Activated naive CD8-positive, alpha-beta T cell (primary cell): ENCODE data around the gene CALN1.
"Not testable (repeated sequence)": the region's sequence is repeated elsewhere in the genome, so short reads cannot be mapped to it uniquely, and the experiment has no call there.

Experiments
- H3K27ac Mint-ChIP-seq: one replicate; pipeline ENCODE4 v1.8.0; 2021; ENCODE audit warnings: mixed read lengths
- H3K27me3 Mint-ChIP-seq: one replicate; pipeline ENCODE4 v1.8.0; 2021; ENCODE audit warnings: mixed read lengths
- H3K36me3 Mint-ChIP-seq: one replicate; pipeline ENCODE4 v1.8.0; 2021; ENCODE audit warnings: mixed read lengths
- H3K4me1 Mint-ChIP-seq: one replicate; pipeline ENCODE4 v1.8.0; 2021; ENCODE audit warnings: low read depth, mixed read lengths
- H3K4me3 Mint-ChIP-seq: one replicate; pipeline ENCODE4 v1.8.0; 2021; ENCODE audit warnings: mild to moderate bottlenecking, mixed read lengths
- H3K9me3 Mint-ChIP-seq: one replicate; pipeline ENCODE4 v1.8.0; 2021; ENCODE audit warnings: low read depth, mixed read lengths

The CALN1 gene

DNA sequence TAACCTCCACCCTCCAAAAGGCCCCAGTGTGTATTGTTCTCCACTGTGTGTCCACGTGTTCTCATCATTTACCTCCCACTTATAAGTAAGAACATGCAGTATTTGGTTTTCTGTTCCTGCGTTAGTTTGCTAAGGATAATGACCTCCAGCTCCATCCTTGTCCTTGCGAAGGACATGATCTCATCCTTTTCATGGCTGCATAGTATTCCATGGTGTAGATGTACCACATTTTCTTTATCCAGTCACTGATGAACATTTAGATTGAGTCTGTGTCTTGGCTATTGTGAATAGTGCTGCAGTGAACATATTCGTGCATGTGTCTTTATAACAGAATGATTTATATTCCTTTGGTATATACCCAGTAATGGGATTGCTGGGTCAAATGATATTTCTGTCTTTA lies 497.9 kb downstream of the CALN1 start:
- not testable (repeated sequence) for H3K4me1 Mint-ChIP-seq, H3K27ac Mint-ChIP-seq, H3K36me3 Mint-ChIP-seq, H3K4me3 Mint-ChIP-seq, H3K27me3 Mint-ChIP-seq
- H3K9me3 Mint-ChIP-seq: peaks cover 21% of the 10 kb centered on the region

DNA sequence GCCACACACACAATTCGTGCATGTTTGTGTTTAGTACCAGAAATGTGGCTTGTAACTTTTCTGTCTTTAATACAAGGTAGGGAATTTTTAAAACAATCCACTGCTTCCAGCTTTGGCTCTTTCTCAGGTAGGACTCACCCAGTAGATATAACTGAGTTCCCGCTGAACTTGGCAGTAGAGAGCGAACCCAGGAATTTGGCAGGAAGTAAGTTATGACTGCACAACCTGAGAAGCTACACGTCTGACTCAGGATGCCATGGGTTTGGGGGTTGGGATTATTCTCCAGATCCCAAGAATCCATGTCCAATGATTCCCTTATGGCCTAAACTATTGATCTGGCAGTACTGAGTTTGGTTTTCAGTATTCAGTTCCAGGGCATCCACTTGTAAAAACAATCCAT lies 499.7 kb downstream of the CALN1 start:
- no peaks in the 10 kb centered on the region for H3K36me3 Mint-ChIP-seq
- H3K9me3 Mint-ChIP-seq: peaks cover 18% of the 10 kb centered on the region
- no peaks in the 10 kb centered on the region for H3K4me1 Mint-ChIP-seq
- H3K4me3 Mint-ChIP-seq: no peak overlapping the region
- H3K27me3 Mint-ChIP-seq: no peaks in the 10 kb centered on the region
- H3K27ac Mint-ChIP-seq: no peak overlapping the region

DNA sequence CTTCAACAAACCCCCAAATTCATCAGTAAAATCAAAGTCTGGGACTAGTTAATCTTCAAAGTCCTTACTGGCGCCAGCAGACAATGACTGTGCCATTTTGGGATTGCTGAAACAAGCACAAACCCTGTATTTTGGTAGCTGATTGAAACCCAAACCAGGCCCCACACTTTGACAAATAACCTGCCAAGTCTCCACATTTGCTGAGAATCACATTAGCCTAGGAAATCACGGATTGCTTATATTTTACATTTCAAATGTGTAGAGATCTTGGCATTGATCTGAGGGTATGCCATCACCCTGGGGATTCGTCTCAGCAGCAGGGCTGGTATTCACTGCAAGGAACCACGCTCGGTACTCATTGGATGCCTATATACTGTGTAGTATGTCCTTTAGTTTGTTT lies 501.1 kb downstream of the CALN1 start:
- Mint-ChIP-seq H3K9me3 (peaks cover 15% of the 10 kb centered on the region), H3K4me3 (no peak overlapping the region)

DNA sequence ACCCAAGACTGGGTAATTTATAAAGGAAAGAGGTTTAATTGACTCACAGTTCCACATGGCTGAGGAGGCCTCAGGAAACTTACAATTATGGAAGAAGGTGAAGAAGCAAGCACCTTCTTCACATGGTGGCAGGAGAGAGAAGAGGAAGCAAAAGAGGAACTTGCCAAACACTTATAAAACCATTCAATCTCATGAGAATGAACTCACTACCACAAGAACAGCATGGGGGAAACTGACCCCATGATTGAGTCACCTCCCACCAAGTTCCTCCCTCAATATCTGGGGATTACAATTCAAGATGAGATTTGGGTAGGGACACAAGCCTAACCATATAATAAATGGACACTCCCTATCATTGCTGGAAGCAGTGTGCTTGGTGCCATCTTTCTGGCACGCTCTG lies 506.3 kb downstream of the CALN1 start:
- H3K27me3 Mint-ChIP-seq: no peaks in the 10 kb centered on the region

More for the DNA sequence above, 501.1 kb downstream of the CALN1 start:
- H3K27ac Mint-ChIP-seq: no peak overlapping the region
- no peaks in the 10 kb centered on the region for H3K4me1 Mint-ChIP-seq
- no peaks in the 10 kb centered on the region for H3K36me3 Mint-ChIP-seq
- H3K27me3 Mint-ChIP-seq: no peaks in the 10 kb centered on the region

DNA sequence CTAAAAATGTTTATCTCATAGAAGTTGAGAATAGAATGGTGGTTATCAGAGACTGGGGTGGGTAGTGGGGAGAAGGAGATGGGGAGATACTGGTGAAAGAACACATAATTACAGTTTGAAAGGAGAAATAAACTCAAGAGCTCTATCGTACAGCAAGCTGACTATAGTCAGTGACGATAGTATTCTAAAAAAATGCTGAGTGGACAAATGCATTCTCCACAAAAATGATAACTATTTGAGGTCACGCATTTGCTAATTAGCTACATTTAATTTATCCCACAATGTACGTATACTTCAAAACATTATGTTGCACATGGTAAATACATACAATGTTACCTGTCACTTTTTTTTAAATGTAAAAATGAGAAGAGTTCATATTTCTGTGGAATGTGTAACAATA lies 507.7 kb downstream of the CALN1 start:
- Mint-ChIP-seq H3K4me1 (no peaks in the 10 kb centered on the region), H3K36me3 (no peaks in the 10 kb centered on the region), H3K9me3 (peaks cover 5% of the 10 kb centered on the region), H3K27me3 (no peaks in the 10 kb centered on the region), H3K4me3 (no peak overlapping the region), H3K27ac (no peak overlapping the region)

More for the DNA sequence above, 506.3 kb downstream of the CALN1 start:
- H3K4me1 Mint-ChIP-seq: no peaks in the 10 kb centered on the region
- H3K36me3 Mint-ChIP-seq: no peaks in the 10 kb centered on the region
- no peak overlapping the region for H3K4me3 Mint-ChIP-seq
- peaks cover 9% of the 10 kb centered on the region for H3K9me3 Mint-ChIP-seq
- no peak overlapping the region for H3K27ac Mint-ChIP-seq

DNA sequence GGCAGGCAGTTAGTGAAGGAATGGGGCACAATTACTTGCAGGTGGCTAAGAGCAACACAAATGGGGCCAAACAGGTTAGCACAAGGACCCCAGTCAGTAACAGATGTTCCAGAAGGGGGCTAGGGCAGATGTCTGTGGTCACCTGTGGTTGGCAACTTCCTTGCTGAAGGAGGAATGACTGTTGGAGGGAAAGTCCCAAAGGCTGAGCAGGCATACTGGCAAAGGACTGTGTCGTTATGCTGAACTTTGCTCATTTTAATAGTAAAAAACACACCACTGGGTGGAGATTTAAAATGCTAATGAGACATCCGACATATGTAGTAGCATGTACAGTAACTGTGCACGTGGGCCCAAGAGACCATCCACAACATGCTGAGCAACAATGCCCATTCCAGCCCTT lies 511.6 kb downstream of the CALN1 start:
- Mint-ChIP-seq H3K4me1 (no peaks in the 10 kb centered on the region), H3K4me3 (no peak overlapping the region), H3K27me3 (no peaks in the 10 kb centered on the region), H3K9me3 (peaks cover 5% of the 10 kb centered on the region), H3K27ac (no peak overlapping the region), H3K36me3 (no peaks in the 10 kb centered on the region)

DNA sequence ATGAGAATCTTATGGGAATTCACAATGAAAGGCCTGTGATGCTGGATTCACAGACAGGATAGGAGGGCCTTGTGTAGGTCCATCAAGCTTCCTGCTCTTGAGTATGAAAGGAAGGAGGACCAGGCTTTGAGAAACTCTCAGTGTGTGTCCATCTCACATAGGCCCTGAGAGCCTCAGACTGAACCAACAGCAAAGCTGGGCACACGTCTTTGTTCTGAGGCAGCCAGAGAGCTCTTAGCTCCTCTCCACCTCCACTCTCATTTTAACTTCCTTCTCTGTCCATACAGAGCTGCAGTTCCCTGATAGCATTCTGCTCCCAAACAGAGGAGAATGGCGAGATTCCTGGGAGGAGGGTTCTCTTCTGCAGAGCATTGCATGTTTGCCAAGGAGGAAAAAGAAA lies 515.6 kb downstream of the CALN1 start:
- no peaks in the 10 kb centered on the region for H3K36me3 Mint-ChIP-seq
- H3K4me3 Mint-ChIP-seq: no peak overlapping the region
- H3K27ac Mint-ChIP-seq: no peak overlapping the region

DNA sequence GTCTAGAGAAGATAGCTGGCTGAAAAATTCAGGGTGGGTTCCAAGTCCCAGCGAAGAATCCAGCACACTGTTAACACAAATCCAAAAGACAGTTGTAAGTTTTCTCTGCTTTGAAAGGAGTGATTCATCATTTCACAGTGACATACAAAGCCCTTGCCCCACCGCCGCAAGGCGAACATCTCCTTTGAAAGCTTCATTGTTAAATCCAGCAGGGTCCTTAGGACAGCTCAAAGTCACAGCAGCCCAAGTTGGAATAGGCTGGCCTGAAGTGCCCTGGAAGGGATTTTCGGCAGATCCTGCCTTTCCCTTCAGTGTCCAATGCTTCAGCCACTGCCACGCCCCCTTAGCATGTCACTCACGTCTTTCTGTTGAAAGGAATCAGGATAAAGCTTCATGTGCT lies 526.1 kb downstream of the CALN1 start:
- Mint-ChIP-seq H3K27me3 (no peaks in the 10 kb centered on the region), H3K9me3 (peaks cover 42% of the 10 kb centered on the region), H3K36me3 (peaks cover 3% of the 10 kb centered on the region), H3K27ac (no peak overlapping the region), H3K4me1 (no peaks in the 10 kb centered on the region), H3K4me3 (no peak overlapping the region)

More for the DNA sequence above, 515.6 kb downstream of the CALN1 start:
- Mint-ChIP-seq H3K27me3 (no peaks in the 10 kb centered on the region), H3K9me3 (no peaks in the 10 kb centered on the region), H3K4me1 (no peaks in the 10 kb centered on the region)

DNA sequence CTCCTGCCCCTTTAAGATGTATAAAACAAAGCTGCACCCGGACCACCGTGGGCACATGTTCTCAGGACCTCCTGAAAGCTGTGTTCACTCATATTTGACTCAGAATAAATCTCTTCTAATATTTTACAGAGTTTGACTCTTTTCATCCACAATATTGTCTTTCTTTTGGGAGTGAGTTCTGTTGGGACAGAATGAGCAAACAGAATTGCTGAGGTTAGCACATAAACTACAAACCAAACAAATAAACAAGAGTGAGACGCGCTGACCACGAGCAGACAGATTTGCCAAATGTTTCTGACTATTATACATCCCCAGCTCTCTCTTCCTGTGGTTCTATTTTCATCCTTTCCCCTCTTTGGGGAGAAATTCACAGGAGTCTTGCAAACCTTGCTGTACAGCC lies 526.7 kb downstream of the CALN1 start:
- Mint-ChIP-seq H3K36me3 (peaks cover 3% of the 10 kb centered on the region), H3K4me3 (no peak overlapping the region), H3K9me3 (peaks cover 42% of the 10 kb centered on the region), H3K27ac (no peak overlapping the region), H3K4me1 (no peaks in the 10 kb centered on the region), H3K27me3 (no peaks in the 10 kb centered on the region)

DNA sequence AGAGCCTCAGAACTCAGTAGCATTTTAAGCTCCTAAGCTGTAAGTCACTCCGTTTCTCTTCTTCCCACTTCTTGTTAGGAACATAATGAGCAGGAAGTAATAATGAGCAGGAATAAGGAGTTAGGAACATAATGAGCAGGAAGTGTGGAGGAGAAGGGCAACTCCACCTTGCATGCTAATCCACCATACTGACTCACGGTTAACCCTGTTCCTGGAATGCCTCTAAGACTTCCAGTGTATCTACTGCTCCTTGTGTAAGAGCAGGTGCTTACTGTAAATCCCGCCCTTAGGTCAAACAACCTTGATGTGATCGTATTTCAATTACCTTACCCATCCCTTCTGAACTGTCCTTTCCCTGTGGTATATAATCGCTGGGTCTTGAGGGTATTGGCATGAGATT lies 528.7 kb downstream of the CALN1 start:
- H3K36me3 Mint-ChIP-seq: peaks cover 3% of the 10 kb centered on the region
- no peaks in the 10 kb centered on the region for H3K27me3 Mint-ChIP-seq
- peaks cover 42% of the 10 kb centered on the region for H3K9me3 Mint-ChIP-seq
- H3K4me1 Mint-ChIP-seq: no peaks in the 10 kb centered on the region
- H3K4me3 Mint-ChIP-seq: no peak overlapping the region
- H3K27ac Mint-ChIP-seq: no peak overlapping the region

DNA sequence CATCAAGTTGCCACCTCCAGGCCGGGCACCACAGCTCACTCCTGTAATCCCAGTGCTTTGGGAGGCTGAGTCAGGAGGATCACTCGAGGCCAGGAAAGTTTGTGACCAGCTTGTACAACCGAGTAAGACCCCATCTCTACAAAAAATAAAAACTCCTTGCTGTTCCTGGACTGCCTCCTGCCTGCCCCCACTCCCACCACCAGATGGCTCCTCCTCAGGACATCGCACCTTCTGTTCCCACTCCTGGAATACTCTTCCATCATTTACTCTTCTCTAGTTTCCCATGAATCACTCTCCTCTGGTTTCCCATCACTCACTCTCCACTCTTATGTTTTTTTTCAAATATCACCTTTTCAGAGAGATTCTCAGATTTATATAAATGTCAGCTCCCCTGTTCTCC lies 540.7 kb downstream of the CALN1 start:
- no peaks in the 10 kb centered on the region for H3K27me3 Mint-ChIP-seq
- H3K36me3 Mint-ChIP-seq: no peaks in the 10 kb centered on the region
- no peak overlapping the region for H3K4me3 Mint-ChIP-seq
- no peaks in the 10 kb centered on the region for H3K4me1 Mint-ChIP-seq
- H3K9me3 Mint-ChIP-seq: peaks cover 6% of the 10 kb centered on the region
- H3K27ac Mint-ChIP-seq: no peak overlapping the region

DNA sequence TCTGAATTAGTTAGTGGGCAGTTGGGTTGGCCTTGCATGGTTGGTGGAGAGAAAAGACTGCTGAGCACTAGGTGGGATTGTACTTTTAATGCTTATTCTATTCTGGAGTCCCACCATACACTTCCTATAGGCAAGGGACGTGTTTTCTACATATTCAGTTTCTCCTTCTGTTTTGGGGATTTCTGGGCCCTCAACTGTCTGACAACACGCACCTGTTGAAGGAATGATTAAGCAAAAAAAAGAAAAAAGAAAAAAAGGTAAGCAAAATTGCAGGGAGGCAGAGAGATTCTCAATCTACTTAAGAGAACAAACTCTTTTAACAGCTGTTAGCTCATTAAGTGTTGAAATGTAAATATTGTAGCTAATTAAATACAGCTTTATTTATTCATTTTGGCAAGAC lies 541.3 kb downstream of the CALN1 start:
- Mint-ChIP-seq H3K4me3 (no peak overlapping the region), H3K36me3 (no peaks in the 10 kb centered on the region), H3K4me1 (no peaks in the 10 kb centered on the region), H3K27ac (no peak overlapping the region), H3K27me3 (no peaks in the 10 kb centered on the region), H3K9me3 (peaks cover 7% of the 10 kb centered on the region)

DNA sequence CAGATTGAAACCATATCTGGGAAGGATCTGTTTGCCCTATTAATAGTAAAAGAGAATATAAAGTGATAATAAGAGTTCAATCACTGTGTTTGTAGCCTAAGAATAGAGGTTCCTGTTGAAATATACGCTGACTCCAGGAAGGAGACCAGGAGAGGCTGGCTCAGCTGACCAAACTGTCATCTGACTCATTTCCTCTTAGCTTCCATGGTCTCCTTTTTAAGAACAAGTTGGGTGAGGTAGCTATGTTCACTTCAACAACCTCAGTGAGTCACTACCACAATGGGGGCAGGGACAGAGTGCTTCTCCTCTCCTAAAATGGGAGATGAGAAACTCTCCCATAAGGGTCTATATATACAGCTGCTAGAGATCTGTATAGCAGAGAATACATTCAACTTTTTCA lies 543.3 kb downstream of the CALN1 start:
- Mint-ChIP-seq H3K27ac (no peak overlapping the region), H3K4me3 (no peak overlapping the region), H3K9me3 (peaks cover 7% of the 10 kb centered on the region), H3K36me3 (no peaks in the 10 kb centered on the region), H3K4me1 (no peaks in the 10 kb centered on the region), H3K27me3 (no peaks in the 10 kb centered on the region)

DNA sequence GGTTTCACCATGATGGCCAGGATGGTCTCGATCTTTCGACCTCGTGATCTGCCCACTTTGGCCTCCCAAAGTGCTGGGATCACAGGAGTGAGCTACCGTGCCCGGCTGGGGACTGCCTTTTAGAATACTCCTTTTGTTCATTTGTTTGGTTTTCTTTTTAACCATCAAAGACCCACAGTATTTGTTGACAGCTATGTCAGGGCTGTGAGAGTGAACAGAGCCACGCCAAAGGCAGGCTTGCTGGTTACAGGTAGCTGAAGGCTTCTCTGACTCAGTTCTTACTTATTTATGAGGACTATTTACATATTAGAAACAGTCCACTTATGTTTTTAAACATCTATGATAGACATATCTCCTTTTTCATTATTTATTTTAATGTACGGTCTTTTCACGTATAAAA lies 544.5 kb downstream of the CALN1 start:
- peaks cover 8% of the 10 kb centered on the region for H3K9me3 Mint-ChIP-seq
- H3K27ac Mint-ChIP-seq: no peak overlapping the region
- no peaks in the 10 kb centered on the region for H3K4me1 Mint-ChIP-seq
- no peaks in the 10 kb centered on the region for H3K27me3 Mint-ChIP-seq
- no peak overlapping the region for H3K4me3 Mint-ChIP-seq
- no peaks in the 10 kb centered on the region for H3K36me3 Mint-ChIP-seq

DNA sequence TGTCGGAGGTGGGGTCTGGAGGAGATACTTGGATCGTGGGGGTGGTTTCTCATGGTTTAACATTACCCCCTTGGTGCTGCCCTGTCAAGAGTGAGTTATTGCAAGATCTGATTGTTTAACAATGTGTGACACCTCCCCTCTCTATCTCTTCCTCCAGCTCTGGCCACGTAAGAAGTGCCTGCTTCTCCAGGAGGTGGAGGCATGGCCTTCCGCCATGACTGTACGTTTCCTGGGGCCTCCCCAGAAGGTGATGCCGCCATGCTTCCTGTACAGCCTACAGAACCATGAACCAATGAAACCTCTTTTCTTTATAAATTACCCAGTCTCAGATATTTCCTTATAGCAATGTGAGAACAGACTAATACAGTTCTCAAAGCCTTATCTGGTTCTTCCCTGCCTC lies 547.0 kb downstream of the CALN1 start:
- Mint-ChIP-seq H3K27ac (no peak overlapping the region), H3K4me1 (no peaks in the 10 kb centered on the region), H3K27me3 (no peaks in the 10 kb centered on the region), H3K36me3 (no peaks in the 10 kb centered on the region), H3K4me3 (no peak overlapping the region), H3K9me3 (peaks cover 8% of the 10 kb centered on the region)

DNA sequence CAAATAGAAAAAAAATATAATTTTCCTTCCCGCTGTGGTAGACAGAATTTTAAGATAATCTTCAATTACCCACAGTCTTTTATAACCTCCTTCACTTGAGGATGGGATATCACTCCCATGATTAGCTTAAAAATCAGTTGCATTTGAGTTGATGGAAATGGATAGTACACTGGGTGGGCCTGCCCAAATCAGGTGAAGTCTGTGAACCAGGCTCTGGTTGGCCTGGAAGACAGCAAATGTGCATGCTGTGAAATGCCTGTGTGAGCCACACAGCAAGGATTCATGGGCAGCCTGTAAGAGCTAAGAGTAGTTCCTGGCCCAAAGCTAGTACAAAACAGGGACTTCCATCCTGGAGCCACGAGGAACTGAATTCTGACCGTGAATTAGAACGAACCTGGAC lies 548.0 kb downstream of the CALN1 start:
- Mint-ChIP-seq H3K36me3 (no peaks in the 10 kb centered on the region), H3K27ac (no peak overlapping the region), H3K27me3 (no peaks in the 10 kb centered on the region), H3K4me3 (no peak overlapping the region), H3K4me1 (no peaks in the 10 kb centered on the region), H3K9me3 (peaks cover 8% of the 10 kb centered on the region)

DNA sequence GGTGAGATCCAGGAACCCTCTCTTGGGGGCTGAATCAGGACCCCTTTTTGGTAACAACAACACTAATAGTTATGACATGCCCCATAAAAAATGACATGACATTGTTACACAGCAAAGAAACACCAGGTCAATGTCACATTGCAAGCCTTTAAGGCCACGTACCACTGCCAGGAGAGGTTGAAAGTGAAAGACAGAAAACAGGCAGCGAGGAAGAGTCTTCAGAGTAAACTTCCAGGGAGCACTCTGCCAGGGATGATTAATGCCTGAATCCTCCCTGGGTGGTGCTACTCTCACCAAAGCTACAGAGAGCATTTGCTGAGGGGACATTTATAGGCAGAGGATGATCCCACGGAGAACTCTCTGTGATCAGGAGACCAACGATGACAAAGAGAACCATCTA lies 551.6 kb downstream of the CALN1 start:
- H3K27me3 Mint-ChIP-seq: no peaks in the 10 kb centered on the region
- no peak overlapping the region for H3K27ac Mint-ChIP-seq
- H3K4me1 Mint-ChIP-seq: no peaks in the 10 kb centered on the region
- no peak overlapping the region for H3K4me3 Mint-ChIP-seq
- H3K36me3 Mint-ChIP-seq: no peaks in the 10 kb centered on the region
- H3K9me3 Mint-ChIP-seq: peaks cover 4% of the 10 kb centered on the region
